Urinary bladder (tissue), 2 donors: ENCODE measurements around the gene ZFP3. TPM values are rescaled to one million over a fixed set of nuclear protein-coding genes. Genes with fewer than 3 reads are reported as not detected.

Source experiments
- polyA plus RNA-seq: library from polyadenylated mRNA; stranded (reverse); fragments of 200-250 nt; gene quantifications from one replicate; pipeline ENCODE4 v1.2.3, GENCODE V29; 2013
- small RNA-seq: library from RNA; depleted of rRNA; stranded (forward); fragments of <200 nt; gene quantifications from one replicate; pipeline ENCODE3, GENCODE V24; 2014
- total RNA-seq: library from RNA; depleted of rRNA; stranded (reverse); fragments of >200 nt; gene quantifications from one replicate; pipeline ENCODE4 v1.2.3, GENCODE V29; 2014
- donor health status: healthy.

ZFP3 gene
- total and polyA plus RNA-seq, 2 donors = 3.9 to 9.2 TPM

Small RNA genes within 50 kb of the gene (small RNA-seq; reads per million reads assigned to genes)
- not detected for gene AC012146.4

Other genes with a start within 250 kb of the ZFP3 start
- gene MINK1, start 245.1 kb upstream of the ZFP3 start, total RNA-seq = 29.9 TPM
- gene MINK1, start 245.1 kb upstream of the ZFP3 start, polyA plus RNA-seq = 45.2 TPM
- gene C17orf107, start 178.9 kb upstream of the ZFP3 start, total RNA-seq = 7.7 TPM
- 1.7 TPM for gene C17orf107, start 178.9 kb upstream of the ZFP3 start, polyA plus RNA-seq
- gene CHRNE, start 175.4 kb upstream of the ZFP3 start, total RNA-seq = 0.79 TPM
- gene CHRNE, start 175.4 kb upstream of the ZFP3 start, polyA plus RNA-seq = 0.79 TPM
- not detected for gene GP1BA, start 146.2 kb upstream of the ZFP3 start, total RNA-seq
- 0.04 TPM for gene GP1BA, start 146.2 kb upstream of the ZFP3 start, polyA plus RNA-seq
- gene SLC25A11, start 138.4 kb upstream of the ZFP3 start, total RNA-seq = 27.7 TPM
- gene SLC25A11, start 138.4 kb upstream of the ZFP3 start, polyA plus RNA-seq = 73.5 TPM
- 15.3 TPM for gene RNF167, start 138.2 kb upstream of the ZFP3 start, total RNA-seq
- gene RNF167, start 138.2 kb upstream of the ZFP3 start, polyA plus RNA-seq = 119 TPM
- gene PFN1, start 129.9 kb upstream of the ZFP3 start, total RNA-seq = 205 TPM
- 1,651 TPM for gene PFN1, start 129.9 kb upstream of the ZFP3 start, polyA plus RNA-seq
- 31.5 TPM for gene ENO3, start 127.3 kb upstream of the ZFP3 start, total RNA-seq
- gene ENO3, start 127.3 kb upstream of the ZFP3 start, polyA plus RNA-seq = 6.3 TPM
- 35.2 TPM for gene SPAG7, start 110.7 kb upstream of the ZFP3 start, total RNA-seq
- 83.2 TPM for gene SPAG7, start 110.7 kb upstream of the ZFP3 start, polyA plus RNA-seq
- 5.7 TPM for gene CAMTA2, start 90.8 kb upstream of the ZFP3 start, total RNA-seq
- 46.1 TPM for gene CAMTA2, start 90.8 kb upstream of the ZFP3 start, polyA plus RNA-seq
- 0.42 TPM for gene INCA1, start 80.9 kb upstream of the ZFP3 start, total RNA-seq
- gene INCA1, start 80.9 kb upstream of the ZFP3 start, polyA plus RNA-seq = 1.3 TPM
- gene KIF1C, start 80.5 kb upstream of the ZFP3 start, total RNA-seq = 26.9 TPM
- 89.4 TPM for gene KIF1C, start 80.5 kb upstream of the ZFP3 start, polyA plus RNA-seq
- gene SLC52A1, start 43.0 kb upstream of the ZFP3 start, total RNA-seq = 0.58 TPM
- 0.35 TPM for gene SLC52A1, start 43.0 kb upstream of the ZFP3 start, polyA plus RNA-seq
- gene ZNF232, start 33.4 kb downstream of the ZFP3 start, total RNA-seq = 9.1 TPM
- 9.0 TPM for gene ZNF232, start 33.4 kb downstream of the ZFP3 start, polyA plus RNA-seq
- 0.85 TPM for gene USP6, start 37.6 kb downstream of the ZFP3 start, total RNA-seq
- 0.03 TPM for gene USP6, start 37.6 kb downstream of the ZFP3 start, polyA plus RNA-seq
- 26.3 TPM for gene ZNF594, start 113.4 kb downstream of the ZFP3 start, total RNA-seq
- gene ZNF594, start 113.4 kb downstream of the ZFP3 start, polyA plus RNA-seq = 5.8 TPM
- gene SCIMP, start 156.4 kb downstream of the ZFP3 start, total RNA-seq = 0.42 TPM
- 3.3 TPM for gene SCIMP, start 156.4 kb downstream of the ZFP3 start, polyA plus RNA-seq
- gene RABEP1, start 203.8 kb downstream of the ZFP3 start, total RNA-seq = 50.3 TPM
- 25.9 TPM for gene RABEP1, start 203.8 kb downstream of the ZFP3 start, polyA plus RNA-seq